NCI-H146 (cell line): Measurements from ENCODE around the gene HBA2.
"Not testable (repeated sequence)": the region's sequence is repeated elsewhere in the genome, so short reads cannot be mapped to it uniquely, and the experiment has no call there.

Experiments
- DNase-seq: peaks from one replicate; lab custom pipeline; 2025; lab: John Stamatoyannopoulos, UW

Gene HBA2

GRCh38 chr16:172374-172941 lies at the start of gene HBA2:
HBA2 (plus strand) TSS chr16:172876; CDS start chr16:172913, 37 bp downstream.
- DNase-seq = not testable (repeated sequence)

- not testable (repeated sequence) for DNase-seq
These were observed 48.9 kb upstream of the HBA2 start for GRCh38 chr16:123558-124350.

DNA sequence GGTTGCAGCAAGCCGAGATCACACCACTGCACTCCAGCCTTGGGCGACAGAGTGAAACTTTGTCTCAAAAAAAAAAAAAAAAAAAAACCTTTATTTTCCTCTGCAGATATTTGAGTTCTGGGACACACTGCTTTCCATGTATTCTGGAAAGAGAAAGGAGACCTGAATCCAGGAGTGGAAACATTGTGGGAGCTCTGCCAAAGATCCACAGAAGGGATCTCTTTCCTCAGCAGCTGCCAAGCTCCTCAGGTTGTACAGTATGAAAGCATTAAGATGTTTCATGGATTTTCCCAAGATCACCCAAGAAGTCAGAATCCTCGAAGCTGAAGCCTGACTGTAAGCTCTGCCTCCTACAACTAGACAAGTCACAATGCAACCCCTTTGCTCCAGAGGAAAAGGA lies 47.7 kb upstream of the HBA2 start:
- DNase-seq = no peak

DNA sequence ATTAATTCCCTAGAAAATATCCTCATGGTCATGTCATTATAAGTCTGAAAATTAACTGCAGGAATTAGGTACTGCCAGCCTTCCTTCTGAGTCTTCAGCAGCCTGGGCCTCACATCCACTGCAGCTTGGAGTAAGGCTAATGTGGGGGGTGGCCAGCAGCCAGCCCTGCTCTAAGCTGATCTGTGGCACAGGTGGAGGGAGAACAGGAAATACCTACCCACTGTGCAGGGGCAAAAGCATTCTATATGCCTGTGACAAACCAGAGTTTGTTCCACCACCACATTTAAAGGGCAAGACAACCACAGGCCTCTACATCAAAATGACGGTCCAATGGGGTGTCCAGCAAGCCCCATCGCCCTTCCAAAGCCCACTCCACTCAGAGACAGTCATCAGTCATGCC lies 43.6 kb upstream of the HBA2 start:
- no peak for DNase-seq

- DNase-seq = no peak
These were observed 42.0 kb upstream of the HBA2 start for GRCh38 chr16:130533-131173.

- DNase-seq = no peak
These were observed 40.6 kb upstream of the HBA2 start for GRCh38 chr16:132120-132519.

DNA sequence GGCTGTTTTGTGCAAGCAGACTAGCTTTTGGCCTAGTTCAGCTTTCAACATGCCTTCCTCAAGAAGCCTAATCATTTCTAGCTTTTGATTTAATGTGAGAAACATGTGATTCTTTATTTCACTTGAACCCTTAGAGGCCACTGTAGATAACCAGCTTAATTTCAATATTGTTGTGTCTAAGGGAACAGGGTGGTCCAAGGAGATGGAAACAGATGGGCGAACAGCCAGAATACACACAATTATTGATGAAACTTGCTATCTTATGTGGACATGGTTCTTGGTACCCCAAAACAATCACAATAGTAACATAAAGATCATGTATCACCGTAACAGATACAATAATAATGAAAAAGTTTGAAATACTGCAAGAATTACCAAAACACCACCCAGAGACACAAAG lies 39.0 kb upstream of the HBA2 start:
- DNase-seq = no peak

DNA sequence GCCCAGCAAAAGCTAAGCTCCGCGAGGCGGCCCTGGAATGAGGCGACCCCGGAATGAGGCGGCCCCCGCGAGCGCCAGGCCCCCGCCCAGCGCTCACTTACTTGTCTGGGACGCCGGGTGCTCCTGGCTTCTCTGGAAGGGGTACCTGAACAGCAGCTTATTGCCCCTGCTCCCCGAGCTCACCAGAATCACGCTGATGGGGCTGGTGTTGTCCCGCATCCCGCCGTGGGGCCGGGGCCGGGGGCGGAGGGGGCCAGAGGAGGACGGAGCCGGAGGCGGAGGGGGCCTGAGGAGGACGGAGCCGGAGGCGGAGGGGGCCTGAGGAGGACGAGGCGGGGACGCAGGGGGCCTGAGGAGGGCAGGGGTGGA lies 34.6 kb upstream of the HBA2 start:
- peak; percentile 29 for DNase-seq

- no peak for DNase-seq
These were observed 32.4 kb upstream of the HBA2 start for GRCh38 chr16:140175-140857.

GRCh38 chr16:142405-142967 lies 30.2 kb upstream of the HBA2 start:
- DNase-seq = no peak

- DNase-seq = no peak
These were observed 29.6 kb upstream of the HBA2 start for GRCh38 chr16:143047-143446.

- DNase-seq = no peak
These were observed 29.2 kb upstream of the HBA2 start for GRCh38 chr16:143456-143855.

- no peak for DNase-seq
These were observed 27.9 kb upstream of the HBA2 start for GRCh38 chr16:144797-145252.

DNA sequence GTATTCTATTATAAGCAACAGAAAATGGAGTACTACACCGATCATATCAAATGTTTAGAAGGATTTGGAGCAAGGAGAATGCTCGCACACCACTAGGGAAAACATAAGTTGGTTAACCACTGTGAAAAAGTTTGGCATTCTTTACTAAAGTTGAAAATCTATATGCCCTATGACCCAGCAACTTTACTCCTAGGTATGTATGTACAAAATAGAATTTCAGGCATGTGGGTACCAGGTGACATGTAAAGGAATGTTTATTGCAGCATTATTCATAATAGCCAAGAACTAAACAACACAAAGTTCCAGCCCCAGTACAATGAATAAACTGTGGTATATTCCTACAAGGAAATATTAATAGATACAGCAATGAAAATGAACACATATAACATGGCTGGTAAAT lies 26.0 kb upstream of the HBA2 start:
- DNase-seq = no peak

- peak; percentile 62 for DNase-seq
These were observed 23.5 kb upstream of the HBA2 start for GRCh38 chr16:149024-149660.

- no peak for DNase-seq
These were observed 20.2 kb upstream of the HBA2 start, which contains the start of gene HBZ for GRCh38 chr16:152141-153128. HBZ (plus strand) TSS chr16:152644; CDS start chr16:152910, 266 bp downstream.

- DNase-seq = not testable (repeated sequence)
These were observed 19.6 kb upstream of the HBA2 start for GRCh38 chr16:153129-153521.

DNA sequence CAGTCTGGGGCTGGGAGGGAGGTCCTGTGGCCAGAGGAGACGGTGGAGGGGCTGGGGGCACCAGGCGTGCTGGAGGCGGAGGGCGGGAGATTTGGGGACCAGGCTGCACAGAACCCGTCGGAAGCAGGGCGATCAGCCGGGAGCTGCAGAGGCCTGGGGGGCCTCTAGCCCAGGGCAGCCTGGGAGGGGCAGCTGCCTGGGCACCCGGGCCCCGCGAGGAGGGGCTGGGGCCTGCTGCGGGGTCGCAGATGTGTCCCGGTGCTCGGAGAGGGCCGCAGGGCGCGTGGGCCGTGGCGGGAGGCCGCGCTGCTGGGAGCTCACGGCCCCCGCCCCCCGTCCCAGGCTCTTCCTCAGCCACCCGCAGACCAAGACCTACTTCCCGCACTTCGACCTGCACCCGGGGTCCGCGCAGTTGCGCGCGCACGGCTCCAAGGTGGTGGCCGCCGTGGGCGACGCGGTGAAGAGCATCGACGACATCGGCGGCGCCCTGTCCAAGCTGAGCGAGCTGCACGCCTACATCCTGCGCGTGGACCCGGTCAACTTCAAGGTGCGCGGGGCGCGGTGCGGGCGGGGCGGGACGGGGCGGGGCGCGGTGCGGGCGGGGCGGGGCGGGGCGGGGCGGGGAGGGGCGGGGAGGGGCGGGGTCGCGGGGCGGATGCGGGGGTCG lies 19.0 kb upstream of the HBA2 start:
- DNase-seq = not testable (repeated sequence)

DNA sequence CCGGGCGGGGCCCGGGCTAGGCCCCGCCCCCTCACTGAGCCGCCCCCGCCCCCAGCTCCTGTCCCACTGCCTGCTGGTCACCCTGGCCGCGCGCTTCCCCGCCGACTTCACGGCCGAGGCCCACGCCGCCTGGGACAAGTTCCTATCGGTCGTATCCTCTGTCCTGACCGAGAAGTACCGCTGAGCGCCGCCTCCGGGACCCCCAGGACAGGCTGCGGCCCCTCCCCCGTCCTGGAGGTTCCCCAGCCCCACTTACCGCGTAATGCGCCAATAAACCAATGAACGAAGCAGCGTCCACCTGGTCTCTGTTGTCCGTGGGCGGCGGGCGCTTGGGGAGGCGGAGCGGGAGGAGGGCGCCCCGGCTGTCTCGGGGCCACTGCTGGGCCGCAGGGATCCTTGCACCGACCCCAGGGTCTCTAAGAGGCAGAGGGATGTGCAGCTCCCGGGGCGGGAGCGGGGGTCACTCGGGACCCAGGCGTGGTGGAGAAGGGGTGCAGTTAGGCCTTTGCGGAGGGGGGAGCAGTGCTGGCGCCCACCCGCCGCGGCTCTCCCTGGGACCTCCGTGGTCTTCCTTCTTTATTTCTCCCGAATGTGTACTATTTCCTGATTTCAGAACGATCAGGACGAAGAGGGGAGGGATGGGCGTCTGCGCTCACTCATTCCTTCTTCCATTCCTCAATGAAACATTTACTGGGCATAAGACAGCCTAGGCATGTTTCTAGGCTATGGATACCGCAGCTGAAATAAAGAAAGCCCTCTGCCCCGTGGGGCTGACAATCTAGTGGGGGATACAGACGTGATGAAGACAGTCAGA lies 18.3 kb upstream of the HBA2 start:
- DNase-seq = peak; percentile 39
